Measurements from ENCODE around the gene SIM2. TPM values are rescaled to one million over a fixed set of nuclear protein-coding genes. Genes with fewer than 3 reads are reported as not detected.

SIM2 gene
- total and polyA plus RNA-seq, 2 donors (not counting 1 experiment from before 2014, with no cell fraction given): not detected

DNA sequence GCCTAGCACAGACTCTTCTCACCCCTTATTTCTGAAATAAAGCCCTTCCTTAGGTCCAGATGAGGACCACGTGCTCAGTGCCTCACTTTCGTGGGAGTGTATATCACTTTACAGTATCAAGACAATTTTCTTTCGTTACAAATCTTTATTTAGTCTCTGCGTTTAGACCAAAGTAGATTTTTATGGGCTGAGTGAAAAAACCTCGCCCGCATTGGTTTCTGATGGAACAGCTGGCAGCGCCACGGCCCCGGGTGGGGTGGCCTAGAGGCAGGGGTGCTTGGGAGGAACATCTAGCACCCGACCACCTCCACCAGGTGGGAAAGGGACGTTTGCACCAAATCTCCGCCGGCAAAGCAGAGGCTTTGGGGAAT is 7.6 kb downstream of the SIM2 start:
- no peaks in the 10 kb centered on the region for H3K79me2 ChIP-seq (ENCODE audit: control insufficient read depth, insufficient read depth, low read length)

DNA sequence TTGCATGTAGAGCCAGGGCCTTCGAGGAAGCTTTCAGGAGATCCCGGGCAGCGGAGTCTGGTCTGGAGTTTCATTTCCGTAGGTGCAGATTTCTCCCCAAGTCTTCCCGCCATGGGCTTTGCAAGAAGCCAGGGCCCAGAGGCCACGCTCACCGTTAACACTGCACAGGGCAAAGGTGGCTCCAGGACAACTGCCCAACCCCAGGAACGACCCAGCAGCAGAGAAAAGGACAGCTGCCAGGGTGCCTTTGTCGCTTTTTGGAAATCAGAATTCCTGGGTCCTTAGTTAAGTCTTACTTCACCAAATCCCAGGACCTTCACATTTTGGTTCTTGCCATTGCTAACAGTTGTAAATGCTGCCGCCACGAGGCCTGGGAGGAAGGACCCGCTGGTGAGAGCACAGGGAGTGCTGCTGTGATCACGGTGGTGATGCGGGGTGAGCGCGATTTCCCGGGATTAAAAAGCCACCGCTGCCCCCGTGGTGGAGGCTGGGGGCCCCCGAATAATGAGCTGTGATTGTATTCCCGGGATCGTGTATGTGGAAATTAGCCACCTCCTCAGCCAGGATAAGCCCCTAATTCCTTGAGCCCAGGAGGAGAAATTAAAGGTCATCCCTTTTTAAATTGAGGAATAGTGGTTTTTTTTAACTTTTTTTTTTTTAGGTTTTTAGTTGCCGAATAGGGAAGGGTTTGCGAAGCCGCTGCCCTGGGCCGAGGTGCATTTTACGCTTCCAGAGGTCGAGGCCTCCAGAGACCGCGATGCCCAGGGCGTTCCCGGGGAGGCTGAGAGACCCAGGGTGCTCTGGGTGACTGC is 8.2 kb downstream of the SIM2 start:
- ATAC-seq (ENCODE audit: low read depth) (no peak), DNase-seq (no peak)
- H3K4me3 Mint-ChIP-seq: no peak overlapping the region
- no peak overlapping the region for H2AFZ ChIP-seq (ENCODE audit: insufficient read depth, low read depth, low read length, poor library complexity, severe bottlenecking)
- H3K4me1 ChIP-seq (ENCODE audit: control insufficient read depth in 2 of 2, insufficient read depth in 2 of 2, low read length in 2 of 2): peaks cover 9 to 17% of the 10 kb centered on the region in 2 donors
- intact Hi-C loops (cut with micrococcal nuclease): no loop called here
- H3K4me3 ChIP-seq (ENCODE audit: control extremely low read depth in 1 of 5, extremely low read depth in 1 of 5, insufficient read depth in 1 of 5, low read depth in 2 of 5, low read length in 4 of 5): no peak overlapping the region
- H3K27ac Mint-ChIP-seq: no peak overlapping the region
- H3K27me3 ChIP-seq (replicated peaks in 1 of 4; ENCODE audit: control extremely low read depth in 1 of 4, control insufficient read depth in 3 of 4, insufficient read depth in 4 of 4, low read length in 3 of 4): peaks cover 0 to 88% (median 50%) of the 10 kb centered on the region in 4 experiments
- TF ChIP-seq EZH2 (IDR thresholded peaks at IDR 0.05; ENCODE audit: borderline replicate concordance, insufficient read depth, low read depth, low read length, poor library complexity, severe bottlenecking): no peak
- TF ChIP-seq, protein P1, sequence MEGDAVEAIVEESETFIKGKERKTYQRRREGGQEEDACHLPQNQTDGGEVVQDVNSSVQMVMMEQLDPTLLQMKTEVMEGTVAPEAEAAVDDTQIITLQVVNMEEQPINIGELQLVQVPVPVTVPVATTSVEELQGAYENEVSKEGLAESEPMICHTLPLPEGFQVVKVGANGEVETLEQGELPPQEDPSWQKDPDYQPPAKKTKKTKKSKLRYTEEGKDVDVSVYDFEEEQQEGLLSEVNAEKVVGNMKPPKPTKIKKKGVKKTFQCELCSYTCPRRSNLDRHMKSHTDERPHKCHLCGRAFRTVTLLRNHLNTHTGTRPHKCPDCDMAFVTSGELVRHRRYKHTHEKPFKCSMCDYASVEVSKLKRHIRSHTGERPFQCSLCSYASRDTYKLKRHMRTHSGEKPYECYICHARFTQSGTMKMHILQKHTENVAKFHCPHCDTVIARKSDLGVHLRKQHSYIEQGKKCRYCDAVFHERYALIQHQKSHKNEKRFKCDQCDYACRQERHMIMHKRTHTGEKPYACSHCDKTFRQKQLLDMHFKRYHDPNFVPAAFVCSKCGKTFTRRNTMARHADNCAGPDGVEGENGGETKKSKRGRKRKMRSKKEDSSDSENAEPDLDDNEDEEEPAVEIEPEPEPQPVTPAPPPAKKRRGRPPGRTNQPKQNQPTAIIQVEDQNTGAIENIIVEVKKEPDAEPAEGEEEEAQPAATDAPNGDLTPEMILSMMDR (IDR thresholded peaks at IDR 0.05): no peak
- H3K79me2 ChIP-seq (ENCODE audit: control insufficient read depth, insufficient read depth, low read length): no peaks in the 10 kb centered on the region
- WGBS (ENCODE audit: insufficient coverage): 13% methylated on average over 31 of the region's 32 CpGs
- no peaks in the 10 kb centered on the region for H4K20me1 ChIP-seq (ENCODE audit: control insufficient read depth, insufficient read depth, low read length, poor library complexity, severe bottlenecking)
- H3K4me1 Mint-ChIP-seq: peaks cover 21% of the 10 kb centered on the region
- no peaks in the 10 kb centered on the region for H3K9me3 Mint-ChIP-seq (ENCODE audit: insufficient read depth)
- POLR2A ChIA-PET: no interaction called here
- H3K27ac ChIP-seq (ENCODE audit: low read length in 2 of 2): no peak overlapping the region
- no peaks in the 10 kb centered on the region for H3K36me3 ChIP-seq (replicated peaks in 1 of 2; ENCODE audit: control extremely low read depth in 1 of 2, control insufficient read depth in 1 of 2, extremely low read depth in 1 of 2, insufficient read depth in 2 of 2, low read length in 1 of 2)
- peaks cover 73% of the 10 kb centered on the region for H3K27me3 Mint-ChIP-seq
- H3K9ac ChIP-seq (ENCODE audit: low read length): no peak overlapping the region
- CTCF ChIA-PET: no interaction called here
- H3K4me2 ChIP-seq (replicated peaks; ENCODE audit: low read depth, low read length, poor library complexity, severe bottlenecking): no peak overlapping the region
- H3K9me3 ChIP-seq (ENCODE audit: control extremely low read depth in 1 of 3, control insufficient read depth in 2 of 3, insufficient read depth in 1 of 3, low read length in 2 of 3): peaks cover 0 to 6% (median 0%) of the 10 kb centered on the region in 3 donors

More for the DNA sequence above, 7.6 kb downstream of the SIM2 start:
- TF ChIP-seq, protein P1 (IDR thresholded peaks at IDR 0.05): no peak
- TF ChIP-seq EZH2 (IDR thresholded peaks at IDR 0.05; ENCODE audit: borderline replicate concordance, insufficient read depth, low read depth, low read length, poor library complexity, severe bottlenecking): no peak
- Mint-ChIP-seq H3K4me1 (peaks cover 24% of the 10 kb centered on the region), H3K4me3 (no peak overlapping the region), H3K27me3 (peaks cover 73% of the 10 kb centered on the region), H3K9me3 (ENCODE audit: insufficient read depth) (no peaks in the 10 kb centered on the region), H3K27ac (no peak overlapping the region)
- Histone ChIP-seq H3K9ac (ENCODE audit: low read length) (no peak overlapping the region), H4K20me1 (ENCODE audit: control insufficient read depth, insufficient read depth, low read length, poor library complexity, severe bottlenecking) (no peaks in the 10 kb centered on the region), H3K27ac (ENCODE audit: low read length in 2 of 2) (no peak overlapping the region), H3K4me2 (replicated peaks; ENCODE audit: low read depth, low read length, poor library complexity, severe bottlenecking) (no peak overlapping the region), H3K4me1 (ENCODE audit: control insufficient read depth in 2 of 2, insufficient read depth in 2 of 2, low read length in 2 of 2) (peaks cover 9 to 20% of the 10 kb centered on the region in 2 donors), H3K27me3 (replicated peaks in 1 of 4; ENCODE audit: control extremely low read depth in 1 of 4, control insufficient read depth in 3 of 4, insufficient read depth in 4 of 4, low read length in 3 of 4) (peaks cover 0 to 95% (median 53%) of the 10 kb centered on the region in 4 experiments), H2AFZ (ENCODE audit: insufficient read depth, low read depth, low read length, poor library complexity, severe bottlenecking) (no peak overlapping the region), H3K9me3 (ENCODE audit: control extremely low read depth in 1 of 3, control insufficient read depth in 2 of 3, insufficient read depth in 1 of 3, low read length in 2 of 3) (peaks cover 0 to 9% (median 0%) of the 10 kb centered on the region in 3 donors), H3K36me3 (replicated peaks in 1 of 2; ENCODE audit: control extremely low read depth in 1 of 2, control insufficient read depth in 1 of 2, extremely low read depth in 1 of 2, insufficient read depth in 2 of 2, low read length in 1 of 2) (no peaks in the 10 kb centered on the region), H3K4me3 (ENCODE audit: control extremely low read depth in 1 of 5, extremely low read depth in 1 of 5, insufficient read depth in 1 of 5, low read depth in 2 of 5, low read length in 4 of 5) (no peak overlapping the region)
- ATAC-seq (ENCODE audit: low read depth) (no peak), DNase-seq (no peak)
- ChIA-PET POLR2A (no interaction called here), CTCF (no interaction called here)
- whole genome bisulfite sequencing (ENCODE audit: insufficient coverage): 5% methylated on average over 4 of the region's 13 CpGs
- intact Hi-C loops (cut with micrococcal nuclease): no loop called here

Data from B cell (primary cell).